Activated naive CD4-positive, alpha-beta T cell treated with anti-CD3 and anti-CD28 coated beads, Interleukin-2, amount 10 ng/mL, durations not matched to agents 7 days and 5 days (primary cell): ENCODE results near the gene WNT8B.

Experiments
- CTCF ChIA-PET: fragments of 350-600 bp; sonication (Branson Sonifier 250); formaldehyde crosslinking; loops from one replicate; lab custom pipeline; 2021; ENCODE audit warnings: antibody characterized with exemption; lab: Charles Lee
- DNase-seq: peaks from one replicate; pipeline ENCODE4 v3.0.0-alpha.2; 2020
- H3K27ac Mint-ChIP-seq: one replicate; pipeline ENCODE4 v1.8.0; 2021; ENCODE audit warnings: mild to moderate bottlenecking, moderate library complexity, mixed read lengths
- H3K27me3 Mint-ChIP-seq: one replicate; pipeline ENCODE4 v1.8.0; 2021; ENCODE audit warnings: mild to moderate bottlenecking, mixed read lengths
- H3K36me3 Mint-ChIP-seq: one replicate; pipeline ENCODE4 v1.8.0; 2021; ENCODE audit warnings: mixed read lengths
- H3K4me1 Mint-ChIP-seq: one replicate; pipeline ENCODE4 v1.8.0; 2021; ENCODE audit warnings: mixed read lengths
- H3K4me3 Mint-ChIP-seq: one replicate; pipeline ENCODE4 v1.8.0; 2021; ENCODE audit warnings: mild to moderate bottlenecking, moderate library complexity, mixed read lengths
- H3K9me3 Mint-ChIP-seq: one replicate; pipeline ENCODE4 v1.8.0; 2021; ENCODE audit warnings: mixed read lengths

Gene WNT8B

DNA sequence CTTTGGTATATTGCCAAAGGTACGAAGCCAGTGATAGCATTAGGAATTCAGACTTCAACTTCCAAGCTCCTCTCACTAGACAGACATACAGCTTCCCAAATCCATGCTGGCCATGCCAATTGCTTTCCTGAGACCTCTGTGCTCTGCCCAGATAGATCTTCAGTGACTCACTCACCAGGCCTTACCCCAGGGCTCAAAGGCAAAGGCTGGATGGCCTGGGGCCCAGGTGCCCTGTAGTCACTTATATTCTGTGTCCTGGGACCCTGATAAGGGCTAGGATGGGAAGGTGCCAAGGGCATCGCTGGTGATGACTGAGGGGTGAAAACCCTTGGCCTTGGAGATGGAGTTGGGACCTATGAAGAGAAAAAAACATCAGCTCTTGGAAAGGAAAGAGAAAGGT, 27.7 kb downstream of the WNT8B start:
- CTCF ChIA-PET, result interaction anchor here (1.4 to 1.6 kb wide), 2 partner anchors 8 kb away, joined by 4 to 8 read pairs; no protein-coding TSS in a partner anchor
- H3K27me3 Mint-ChIP-seq, result no peaks in the 10 kb centered on the region
- DNase-seq, result no peak
- no peaks in the 10 kb centered on the region for H3K9me3 Mint-ChIP-seq
- H3K36me3 Mint-ChIP-seq, result peaks cover 73% of the 10 kb centered on the region
- H3K27ac Mint-ChIP-seq, result peak overlapping the region; percentile 56
- no peak overlapping the region for H3K4me3 Mint-ChIP-seq
- H3K4me1 Mint-ChIP-seq, result peaks cover 14% of the 10 kb centered on the region

DNA sequence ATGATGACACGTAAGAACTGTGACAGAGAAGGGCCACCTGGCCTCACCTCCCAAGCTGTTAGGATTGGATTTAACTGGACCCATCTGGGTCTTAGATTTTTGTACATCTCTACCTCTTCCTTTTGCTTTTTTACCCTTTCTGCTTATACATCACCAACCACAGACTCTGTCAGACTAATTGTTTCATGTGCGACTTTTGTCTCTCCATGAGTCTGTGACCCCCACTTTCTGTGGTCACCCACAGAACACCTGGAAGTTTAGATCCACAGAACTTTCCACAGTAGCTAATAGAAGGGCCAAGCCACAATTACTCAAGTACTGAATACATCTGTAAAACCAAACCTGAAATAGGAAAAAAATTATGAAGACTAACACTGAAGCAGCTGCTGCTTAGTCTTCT, 33.8 kb downstream of the WNT8B start:
- peaks cover 64% of the 10 kb centered on the region for H3K4me1 Mint-ChIP-seq
- CTCF ChIA-PET, result interaction anchor here (1.3 to 9.8 kb wide), 6 partner anchors 9 to 153 kb away, joined by 3 to 103 read pairs (median 8); no protein-coding TSS in a partner anchor

DNA sequence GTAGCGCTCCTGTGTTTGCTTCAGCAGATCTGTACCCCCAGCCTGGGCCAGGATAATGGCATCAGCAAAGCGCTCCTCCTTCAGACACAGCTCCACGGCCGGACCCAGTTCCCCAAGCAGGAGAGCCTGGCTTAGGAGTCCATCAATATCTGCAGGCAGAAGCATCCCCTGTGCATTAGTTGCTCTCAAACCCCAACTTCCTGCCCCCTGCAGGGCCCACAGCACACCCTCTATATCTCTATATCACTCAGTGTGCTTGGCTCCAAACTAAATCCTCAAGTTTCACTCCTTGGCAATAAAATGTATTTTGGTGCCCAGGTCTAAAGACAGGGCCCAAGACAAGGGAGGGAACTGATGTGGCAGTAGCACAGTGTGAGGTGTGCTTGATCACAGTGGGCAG, 35.2 kb downstream of the WNT8B start:
- CTCF ChIA-PET, result interaction anchor here (0.6 to 9.8 kb wide), 10 partner anchors 8 to 155 kb away, joined by 3 to 103 read pairs (median 4); no protein-coding TSS in a partner anchor
- H3K9me3 Mint-ChIP-seq, result no peaks in the 10 kb centered on the region
- no peak for DNase-seq
- peak overlapping the region; percentile 71 for H3K27ac Mint-ChIP-seq
- no peak overlapping the region for H3K4me3 Mint-ChIP-seq
- peaks cover 83% of the 10 kb centered on the region for H3K36me3 Mint-ChIP-seq
- peaks cover 76% of the 10 kb centered on the region for H3K4me1 Mint-ChIP-seq
- no peaks in the 10 kb centered on the region for H3K27me3 Mint-ChIP-seq

More for the DNA sequence above, 33.8 kb downstream of the WNT8B start:
- Mint-ChIP-seq H3K27me3 (no peaks in the 10 kb centered on the region), H3K27ac (peak overlapping the region; percentile 74), H3K36me3 (peaks cover 78% of the 10 kb centered on the region), H3K9me3 (no peaks in the 10 kb centered on the region), H3K4me3 (no peak overlapping the region)
- no peak for DNase-seq

DNA sequence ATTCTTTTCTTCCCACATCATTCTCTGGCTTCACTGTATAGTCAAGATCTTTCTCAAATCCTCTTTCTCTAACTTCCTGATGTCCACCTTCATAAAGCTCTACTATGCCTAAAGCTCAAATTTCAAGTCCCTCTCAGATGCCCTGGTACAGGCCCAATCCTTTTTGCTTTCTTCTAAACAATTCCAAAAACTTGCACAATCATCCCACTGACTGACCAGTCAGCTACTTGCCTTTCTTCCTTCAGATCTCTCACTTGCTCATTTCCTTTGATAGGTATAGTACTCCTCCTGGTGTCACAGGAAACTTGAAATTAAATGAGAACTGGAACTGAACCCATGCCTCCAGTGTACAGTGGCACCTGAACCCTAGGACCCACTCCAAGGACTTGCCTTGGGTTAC, 38.6 kb downstream of the WNT8B start:
- peaks cover 93% of the 10 kb centered on the region for H3K4me1 Mint-ChIP-seq
- H3K9me3 Mint-ChIP-seq, result no peaks in the 10 kb centered on the region
- peak overlapping the region; percentile 19 for H3K27ac Mint-ChIP-seq
- no peak for DNase-seq
- H3K36me3 Mint-ChIP-seq, result peaks cover 85% of the 10 kb centered on the region
- H3K4me3 Mint-ChIP-seq, result no peak overlapping the region
- H3K27me3 Mint-ChIP-seq, result no peaks in the 10 kb centered on the region
- CTCF ChIA-PET, result interaction anchor here (1.8 to 9.8 kb wide), 2 partner anchors 17 to 19 kb away, joined by 6 to 103 read pairs; no protein-coding TSS in a partner anchor

DNA sequence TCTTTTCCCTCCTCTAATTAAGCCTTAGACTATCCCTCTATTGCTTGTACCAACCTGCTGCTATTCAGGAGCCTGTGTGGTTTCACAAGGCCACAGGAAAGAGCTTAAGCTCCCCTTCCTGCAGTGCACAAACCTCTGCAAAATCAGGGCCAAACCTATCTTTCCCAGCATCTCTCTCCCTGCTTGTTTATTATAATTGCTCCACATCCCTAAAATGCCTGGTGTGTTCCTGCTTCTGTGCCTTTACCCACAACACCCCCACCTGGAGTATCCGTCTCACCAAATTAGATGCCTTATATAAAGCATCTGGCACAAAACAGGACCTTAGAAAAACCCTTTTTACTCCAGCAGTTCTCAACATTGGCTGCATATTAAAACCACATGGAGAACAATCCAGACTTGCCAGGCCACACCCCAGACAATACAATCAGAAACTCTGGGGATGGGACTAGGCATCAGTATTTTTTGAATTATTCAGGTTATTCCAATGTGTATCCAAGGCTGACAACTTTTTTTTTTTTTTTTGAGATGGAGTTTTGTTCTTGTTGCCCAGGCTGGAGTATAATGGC, 40.2 kb downstream of the WNT8B start:
- DNase-seq, result no peak
- Mint-ChIP-seq H3K4me1 (peaks cover 93% of the 10 kb centered on the region), H3K27me3 (no peaks in the 10 kb centered on the region), H3K36me3 (peaks cover 87% of the 10 kb centered on the region), H3K4me3 (no peak overlapping the region), H3K9me3 (no peaks in the 10 kb centered on the region), H3K27ac (peak overlapping the region; percentile 80)
- CTCF ChIA-PET, result interaction anchor here (0.8 to 1.8 kb wide), 3 partner anchors 16 to 409 kb away, joined by 3 to 6 read pairs (median 6); no protein-coding TSS in a partner anchor

- H3K36me3 Mint-ChIP-seq, result peaks cover 82% of the 10 kb centered on the region
- no peak overlapping the region for H3K27ac Mint-ChIP-seq
- H3K4me3 Mint-ChIP-seq, result no peak overlapping the region
- no peak for DNase-seq
- no peaks in the 10 kb centered on the region for H3K9me3 Mint-ChIP-seq
- CTCF ChIA-PET, result interaction anchor here (0.8 to 12.3 kb wide), 3 partner anchors 12 to 20 kb away, joined by 3 to 206 read pairs (median 4); no protein-coding TSS in a partner anchor
- H3K27me3 Mint-ChIP-seq, result no peaks in the 10 kb centered on the region
- peaks cover 92% of the 10 kb centered on the region for H3K4me1 Mint-ChIP-seq
Measured at GRCh38 chr10:100504096-100504495, 41.3 kb downstream of the WNT8B start.

DNA sequence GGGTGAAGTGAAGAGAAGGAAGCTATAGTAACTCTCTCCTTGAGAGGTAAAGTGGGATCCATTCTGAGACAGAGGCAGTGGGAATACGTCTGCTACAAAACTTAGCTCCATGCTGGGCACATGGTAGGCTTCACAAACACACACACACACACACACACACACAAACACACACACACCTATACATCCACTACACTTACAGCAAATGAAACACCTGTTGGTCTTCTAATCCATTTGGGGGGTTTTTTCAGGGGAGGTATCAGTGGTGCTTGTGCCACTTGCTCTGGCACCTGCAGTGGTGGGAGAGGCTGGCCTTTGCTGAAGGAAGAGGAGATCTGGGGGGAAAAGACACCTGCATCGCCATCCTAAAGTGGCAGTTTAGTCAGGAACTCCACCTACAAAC, 42.4 kb downstream of the WNT8B start:
- no peaks in the 10 kb centered on the region for H3K27me3 Mint-ChIP-seq
- CTCF ChIA-PET, result interaction anchor here (1.6 to 12.3 kb wide), 2 partner anchors 11 to 21 kb away, joined by 4 to 206 read pairs; no protein-coding TSS in a partner anchor
- H3K27ac Mint-ChIP-seq, result peak overlapping the region; percentile 92

DNA sequence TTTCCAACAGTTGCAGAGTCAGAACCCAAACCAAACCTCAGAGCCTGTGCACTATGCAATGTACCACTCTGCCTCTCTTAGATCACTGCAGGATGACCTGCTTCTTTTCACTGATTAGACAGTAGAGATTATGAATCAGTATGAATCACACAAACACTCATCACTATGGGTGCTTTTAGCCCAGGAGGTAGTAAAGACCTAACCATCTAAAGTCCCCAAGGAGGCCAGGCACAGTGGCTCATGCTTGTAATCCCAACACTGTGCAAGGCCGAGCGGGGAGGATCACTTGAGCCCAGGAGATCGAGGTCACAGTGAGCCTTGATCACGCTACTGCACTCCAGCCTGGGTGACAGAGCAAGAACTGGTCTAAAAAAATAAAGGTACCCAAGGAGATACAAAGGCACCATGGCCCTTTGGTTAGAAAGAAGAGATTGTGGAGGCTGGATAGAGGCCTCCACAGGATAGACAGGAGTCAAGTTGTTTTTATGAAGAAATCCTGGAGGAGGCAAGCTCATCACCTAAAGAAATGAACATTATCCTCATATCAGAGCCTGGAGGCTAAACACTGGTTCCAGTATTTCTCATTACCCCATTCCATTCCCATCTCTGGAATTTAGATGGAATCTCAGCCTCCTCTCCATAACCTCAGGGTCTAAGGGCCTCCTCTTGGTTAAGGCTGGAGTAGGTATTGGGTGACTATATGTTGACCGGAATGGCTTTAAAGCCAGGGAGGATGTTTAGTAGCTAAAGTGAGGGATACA, 44.0 kb downstream of the WNT8B start:
- H3K27me3 Mint-ChIP-seq, result no peaks in the 10 kb centered on the region
- H3K4me3 Mint-ChIP-seq, result peak overlapping the region; percentile 79
- no peaks in the 10 kb centered on the region for H3K9me3 Mint-ChIP-seq
- peaks cover 97% of the 10 kb centered on the region for H3K4me1 Mint-ChIP-seq
- H3K27ac Mint-ChIP-seq, result peak overlapping the region; percentile 92
- CTCF ChIA-PET, result interaction anchor here (0.9 to 12.3 kb wide), 8 partner anchors 9 to 168 kb away, joined by 3 to 206 read pairs (median 40); partner anchors contain the start of gene SEC31B
- no peak for DNase-seq
- H3K36me3 Mint-ChIP-seq, result peaks cover 61% of the 10 kb centered on the region

More for the DNA sequence above, 42.4 kb downstream of the WNT8B start:
- Mint-ChIP-seq H3K36me3 (peaks cover 71% of the 10 kb centered on the region), H3K9me3 (no peaks in the 10 kb centered on the region), H3K4me1 (peaks cover 92% of the 10 kb centered on the region), H3K4me3 (peak overlapping the region; percentile 79)
- DNase-seq, result no peak

DNA sequence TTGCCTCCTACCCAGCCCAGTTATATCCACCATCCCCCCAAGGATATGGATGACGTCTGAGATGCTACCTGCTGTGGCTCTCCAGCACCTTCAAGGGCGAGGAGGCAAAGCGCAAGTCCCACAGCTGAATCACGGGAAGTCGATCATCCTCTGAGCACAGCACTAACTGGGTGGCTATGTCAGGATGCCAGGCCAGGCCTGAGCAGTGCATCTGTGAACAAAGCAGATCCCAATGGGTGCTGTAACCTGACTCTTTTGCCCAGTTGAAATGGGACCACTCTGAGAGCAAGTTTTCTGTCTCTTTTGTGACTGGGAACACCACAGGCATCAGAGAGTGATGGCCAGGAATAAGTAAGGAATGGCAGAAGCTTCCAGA, 44.5 kb downstream of the WNT8B start:
- H3K9me3 Mint-ChIP-seq, result no peaks in the 10 kb centered on the region
- DNase-seq, result no peak
- H3K4me1 Mint-ChIP-seq, result peaks cover 97% of the 10 kb centered on the region
- H3K27ac Mint-ChIP-seq, result peak overlapping the region; percentile 92
- CTCF ChIA-PET, result interaction anchor here (0.9 to 12.3 kb wide), 8 partner anchors 10 to 169 kb away, joined by 3 to 206 read pairs (median 40); partner anchors contain the start of gene SEC31B
- H3K36me3 Mint-ChIP-seq, result peaks cover 61% of the 10 kb centered on the region
- H3K4me3 Mint-ChIP-seq, result peak overlapping the region; percentile 79
- H3K27me3 Mint-ChIP-seq, result no peaks in the 10 kb centered on the region

DNA sequence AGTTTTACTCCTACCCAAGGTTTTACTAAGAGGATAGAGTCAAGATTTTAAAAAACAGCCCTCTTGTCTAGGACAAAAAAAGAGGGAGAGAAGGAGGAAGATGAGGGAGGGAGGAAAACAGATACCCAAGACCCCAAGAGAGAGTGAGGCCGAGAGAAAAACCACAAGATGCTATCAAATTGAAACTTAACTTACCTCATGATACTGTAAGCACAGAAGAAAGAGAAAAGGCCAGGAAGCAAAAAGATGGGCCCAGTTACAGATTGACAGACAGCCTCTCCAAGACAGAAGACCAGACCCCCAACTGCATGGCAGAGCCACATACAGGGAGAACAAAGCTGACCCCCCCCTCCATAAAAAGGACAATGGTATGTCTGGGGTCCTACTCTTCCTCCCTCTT, 45.5 kb downstream of the WNT8B start:
- DNase-seq, result no peak
- Mint-ChIP-seq H3K9me3 (no peaks in the 10 kb centered on the region), H3K4me1 (peaks cover 97% of the 10 kb centered on the region), H3K36me3 (peaks cover 62% of the 10 kb centered on the region), H3K4me3 (peak overlapping the region; percentile 79), H3K27ac (peak overlapping the region; percentile 92), H3K27me3 (no peaks in the 10 kb centered on the region)
- CTCF ChIA-PET, result interaction anchor here (1.0 to 12.3 kb wide), 17 partner anchors 10 to 371 kb away, joined by 3 to 206 read pairs (median 8); partner anchors contain the start of genes HIF1AN, SCD and SEC31B

- Mint-ChIP-seq H3K4me3 (peak overlapping the region; percentile 79), H3K9me3 (no peaks in the 10 kb centered on the region), H3K4me1 (peaks cover 96% of the 10 kb centered on the region), H3K27me3 (no peaks in the 10 kb centered on the region), H3K27ac (peak overlapping the region; percentile 92), H3K36me3 (peaks cover 63% of the 10 kb centered on the region)
- peak; percentile 70 for DNase-seq
- CTCF ChIA-PET, result interaction anchor here (0.7 to 12.3 kb wide), 19 partner anchors 11 to 370 kb away, joined by 3 to 206 read pairs (median 7); partner anchors contain the start of genes HIF1AN, SCD and SEC31B
Measured at GRCh38 chr10:100508691-100509150, 45.9 kb downstream of the WNT8B start.

GRCh38 chr10:100509241-100509840, 46.5 kb downstream of the WNT8B start:
- CTCF ChIA-PET, result interaction anchor here (0.7 to 12.3 kb wide), 18 partner anchors 11 to 370 kb away, joined by 3 to 206 read pairs (median 7); partner anchors contain the start of genes HIF1AN, SCD and SEC31B
- Mint-ChIP-seq H3K27me3 (no peaks in the 10 kb centered on the region), H3K4me1 (peaks cover 92% of the 10 kb centered on the region), H3K27ac (peak overlapping the region; percentile 92), H3K9me3 (no peaks in the 10 kb centered on the region), H3K36me3 (peaks cover 60% of the 10 kb centered on the region), H3K4me3 (peak overlapping the region; percentile 79)
- peak; percentile 83 for DNase-seq

DNA sequence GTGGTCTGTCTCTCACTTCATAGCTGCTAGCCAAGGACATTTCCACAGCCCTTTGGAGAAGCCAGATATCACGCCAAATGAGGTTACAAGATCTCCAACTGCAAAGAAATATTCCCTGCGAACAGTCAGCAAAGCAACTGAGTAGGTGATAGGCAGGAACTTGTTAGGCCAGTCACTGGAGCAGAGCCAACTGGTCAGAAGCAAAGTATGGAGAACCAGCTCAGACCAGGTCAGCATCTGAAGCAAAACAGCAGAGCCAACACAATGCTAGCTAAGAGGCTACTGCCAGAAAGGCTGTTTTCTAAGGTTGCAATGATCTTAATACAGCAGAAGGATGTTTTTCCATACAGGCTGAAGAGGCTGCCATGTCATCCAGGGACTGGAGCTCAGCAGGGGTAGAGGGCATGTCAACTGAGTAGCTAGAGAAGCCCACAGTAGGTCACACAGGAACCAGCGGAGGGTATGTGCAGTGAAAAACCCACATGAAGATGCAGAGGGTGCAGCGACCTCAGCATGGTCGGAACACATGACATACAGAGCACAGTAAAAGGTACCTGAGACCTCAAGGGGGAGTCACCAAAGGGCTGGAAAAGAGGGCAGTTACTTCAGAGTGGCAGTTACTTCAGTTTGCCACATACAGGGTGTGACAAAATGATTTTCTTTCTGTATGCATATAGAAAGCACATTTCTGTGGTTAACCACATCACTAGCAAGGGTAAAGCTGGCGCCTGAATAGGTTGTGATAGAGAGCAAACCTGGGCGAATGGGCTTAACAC, 47.9 kb downstream of the WNT8B start:
- peak overlapping the region; percentile 79 for H3K4me3 Mint-ChIP-seq
- CTCF ChIA-PET, result interaction anchor here (0.6 to 12.3 kb wide), 13 partner anchors 9 to 488 kb away, joined by 3 to 206 read pairs (median 9); partner anchors contain the start of genes HIF1AN, SCD and SEC31B
- no peaks in the 10 kb centered on the region for H3K27me3 Mint-ChIP-seq
- H3K27ac Mint-ChIP-seq, result peak overlapping the region; percentile 92
- DNase-seq, result peak; percentile 87
- peaks cover 54% of the 10 kb centered on the region for H3K36me3 Mint-ChIP-seq
- no peaks in the 10 kb centered on the region for H3K9me3 Mint-ChIP-seq
- peaks cover 82% of the 10 kb centered on the region for H3K4me1 Mint-ChIP-seq
